ENCODE results near the gene LAS1L.
"Not testable (repeated sequence)": the region's sequence is repeated elsewhere in the genome, so short reads cannot be mapped to it uniquely, and the experiment has no call there.

LAS1L gene

GRCh38 chrX:65516756-65517155 is 17.8 kb downstream of the LAS1L start:
- no peak for DNase-seq

- DNase-seq, result no peak
These were observed 21.0 kb downstream of the LAS1L start for GRCh38 chrX:65513610-65514009.

- DNase-seq, result no peak
These were observed 25.2 kb downstream of the LAS1L start for GRCh38 chrX:65509400-65509799.

GRCh38 chrX:65508851-65509250 is 25.7 kb downstream of the LAS1L start:
- DNase-seq, result no peak

- no peak for DNase-seq
These were observed 32.0 kb downstream of the LAS1L start for GRCh38 chrX:65502618-65503017.

GRCh38 chrX:65493431-65493830 is 41.2 kb downstream of the LAS1L start:
- no peak for DNase-seq

GRCh38 chrX:65491620-65492019 is 43.0 kb downstream of the LAS1L start:
- DNase-seq, result no peak

- DNase-seq, result no peak
These were observed 46.1 kb downstream of the LAS1L start for GRCh38 chrX:65488495-65488894.

GRCh38 chrX:65480960-65481359 is 53.6 kb downstream of the LAS1L start:
- no peak for DNase-seq

GRCh38 chrX:65479102-65479501 is 55.5 kb downstream of the LAS1L start:
- DNase-seq, result not testable (repeated sequence)

- DNase-seq, result no peak
These were observed 58.0 kb downstream of the LAS1L start for GRCh38 chrX:65476564-65476963.

- DNase-seq, result no peak
These were observed 71.0 kb downstream of the LAS1L start for GRCh38 chrX:65463550-65463949.
